GM21529 (cell line): ENCODE results near the gene LRRC2.
"Not testable (repeated sequence)": the region's sequence is repeated elsewhere in the genome, so short reads cannot be mapped to it uniquely, and the experiment has no call there.

Experiments used
- ATAC-seq: cut with Tn5 transposase; IDR thresholded peaks from one replicate; pipeline ENCODE4 v1.9.1; 2021; ENCODE audit not compliant: unreplicated experiment

Gene LRRC2

DNA sequence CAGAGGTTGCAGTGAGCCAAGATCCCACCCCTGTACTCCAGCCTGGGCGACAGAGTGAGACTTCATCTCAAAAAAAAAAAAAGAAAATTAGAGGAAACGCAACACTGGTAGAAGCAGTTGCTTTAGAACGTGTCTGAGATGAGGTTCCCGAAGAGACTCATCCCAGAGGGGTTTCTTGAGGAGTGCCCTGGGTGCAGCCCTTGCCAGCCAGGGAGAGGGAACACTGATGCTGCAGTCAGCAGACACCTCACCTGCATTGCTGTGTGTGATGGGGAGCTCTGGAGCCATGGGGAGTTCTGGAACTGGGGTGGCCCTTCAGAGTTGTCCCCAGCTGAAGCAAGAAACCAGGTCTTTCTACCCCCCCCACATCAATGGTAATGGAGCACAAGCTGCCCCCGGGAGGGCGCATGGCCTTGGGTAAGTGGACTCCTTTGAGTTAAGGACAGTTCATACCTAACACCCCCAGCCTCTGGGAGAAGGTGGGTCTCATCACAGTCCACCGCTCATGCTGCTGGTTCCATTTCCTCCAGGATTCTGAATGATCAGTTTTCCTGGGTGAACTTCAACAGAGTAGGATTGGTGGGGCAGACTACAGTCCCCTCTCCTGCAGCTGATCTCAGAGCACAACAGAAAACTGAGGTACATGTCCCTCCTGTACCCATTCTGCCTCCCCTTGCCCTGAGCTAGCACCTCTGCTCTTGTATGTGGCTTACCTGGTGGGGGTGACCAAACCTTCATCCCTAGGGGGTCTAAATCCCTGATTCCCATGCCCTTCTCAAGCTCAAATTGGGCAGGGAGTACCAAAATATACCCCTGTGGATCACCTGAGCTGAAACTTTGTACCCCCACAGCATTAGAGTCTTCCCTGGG is 18.7 kb upstream of the LRRC2 start:
- no peak for ATAC-seq

DNA sequence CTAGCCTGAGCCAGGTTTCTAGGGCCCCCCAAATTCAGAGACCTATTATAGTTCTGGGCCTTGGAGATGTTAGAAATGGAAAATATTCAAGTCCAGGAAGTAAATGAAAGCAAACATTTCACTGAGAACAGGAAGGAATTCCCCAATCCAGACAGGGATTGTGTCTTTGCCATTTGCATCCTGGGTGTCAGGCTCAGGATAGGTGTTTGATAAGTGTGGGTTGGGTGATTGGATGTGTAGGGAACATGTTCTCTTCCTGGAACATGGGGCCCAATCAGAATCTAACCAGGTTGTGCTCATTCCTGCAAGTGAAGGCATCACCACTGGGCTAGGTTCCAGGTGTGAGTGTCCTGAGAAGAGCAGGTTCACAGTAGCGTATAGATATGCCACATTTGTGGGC is 14.6 kb upstream of the LRRC2 start:
- no peak for ATAC-seq

DNA sequence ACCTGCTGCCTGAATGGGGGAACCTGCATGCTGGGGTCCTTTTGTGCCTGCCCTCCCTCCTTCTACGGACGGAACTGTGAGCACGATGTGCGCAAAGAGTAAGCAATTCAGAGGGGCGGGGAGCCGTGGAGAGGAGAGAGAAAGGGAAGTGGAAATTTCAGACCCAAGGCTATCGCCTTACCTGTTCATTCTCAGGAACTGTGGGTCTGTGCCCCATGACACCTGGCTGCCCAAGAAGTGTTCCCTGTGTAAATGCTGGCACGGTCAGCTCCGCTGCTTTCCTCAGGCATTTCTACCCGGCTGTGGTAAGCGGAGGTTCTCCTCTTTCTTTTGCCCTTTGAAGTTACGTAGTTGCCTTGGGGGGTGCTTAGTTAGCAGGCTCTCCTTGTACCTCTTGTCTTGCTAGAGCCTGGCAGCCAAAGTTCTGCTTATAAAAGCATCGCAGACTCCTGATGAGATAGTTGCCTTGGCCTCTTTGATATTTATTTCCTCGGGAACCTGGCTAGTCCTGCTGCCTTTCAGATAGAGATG is 13.7 kb upstream of the LRRC2 start:
- no peak for ATAC-seq

DNA sequence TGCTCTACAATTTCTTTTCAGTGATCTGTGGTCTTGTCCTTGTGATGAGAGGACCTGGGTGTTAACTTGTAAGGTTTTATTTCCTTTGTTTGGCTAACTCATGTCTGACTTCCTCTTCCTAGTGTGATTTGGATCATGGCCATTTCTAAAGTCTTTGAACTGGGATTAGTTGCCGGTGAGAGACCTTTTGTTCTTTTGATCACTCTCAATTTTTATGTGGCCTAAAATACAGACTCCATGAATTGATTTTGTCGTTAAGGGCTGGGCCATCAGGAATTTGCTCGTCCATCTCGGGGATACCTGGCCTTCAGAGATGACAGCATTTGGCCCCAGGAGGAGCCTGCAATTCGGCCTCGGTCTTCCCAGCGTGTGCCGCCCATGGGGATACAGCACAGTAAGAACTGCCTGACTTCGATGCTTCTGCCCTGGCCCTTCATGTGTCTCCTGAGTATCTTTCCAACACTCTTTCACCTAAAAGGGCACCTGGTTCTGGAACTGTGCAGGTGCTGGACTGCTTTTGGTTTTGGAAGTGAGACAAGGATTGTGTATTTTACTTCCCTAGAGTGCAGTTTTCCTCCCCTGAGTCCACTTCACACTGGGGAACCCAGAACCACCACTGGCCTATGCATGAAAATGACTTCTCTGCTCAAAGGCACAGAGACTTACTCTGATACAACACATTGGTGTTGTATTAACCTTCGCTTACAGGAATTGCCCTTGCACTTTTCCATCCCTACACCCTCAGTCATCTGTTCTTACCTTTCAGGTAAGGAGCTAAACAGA is 13.1 kb upstream of the LRRC2 start:
- no peak for ATAC-seq

DNA sequence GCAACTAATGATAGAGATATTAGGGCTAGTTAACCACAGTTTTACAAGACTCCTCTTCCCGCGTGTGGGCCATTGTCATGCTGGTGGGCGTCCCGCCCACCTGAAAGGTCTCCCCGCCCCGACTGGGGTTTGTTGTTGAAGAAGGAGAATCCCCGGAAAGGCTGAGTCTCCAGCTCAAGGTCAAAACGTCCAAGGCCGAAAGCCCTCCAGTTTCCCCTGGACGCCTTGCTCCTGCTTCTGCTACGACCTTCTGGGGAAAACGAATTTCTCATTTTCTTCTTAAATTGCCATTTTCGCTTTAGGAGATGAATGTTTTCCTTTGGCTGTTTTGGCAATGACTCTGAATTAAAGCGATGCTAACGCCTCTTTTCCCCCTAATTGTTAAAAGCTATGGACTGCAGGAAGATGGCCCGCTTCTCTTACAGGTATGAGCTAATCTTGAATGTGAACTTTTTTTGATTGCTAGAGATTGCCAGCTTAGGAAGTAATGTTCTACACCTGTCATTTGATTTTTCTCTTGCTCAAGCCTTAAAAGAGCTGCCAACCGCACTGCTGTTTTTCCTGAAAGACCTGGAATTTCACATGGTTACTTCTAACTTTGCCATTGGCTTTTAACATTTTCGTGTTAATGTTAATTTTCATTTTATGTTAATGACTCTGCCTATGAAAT is 11.6 kb upstream of the LRRC2 start:
- ATAC-seq: not testable (repeated sequence)

DNA sequence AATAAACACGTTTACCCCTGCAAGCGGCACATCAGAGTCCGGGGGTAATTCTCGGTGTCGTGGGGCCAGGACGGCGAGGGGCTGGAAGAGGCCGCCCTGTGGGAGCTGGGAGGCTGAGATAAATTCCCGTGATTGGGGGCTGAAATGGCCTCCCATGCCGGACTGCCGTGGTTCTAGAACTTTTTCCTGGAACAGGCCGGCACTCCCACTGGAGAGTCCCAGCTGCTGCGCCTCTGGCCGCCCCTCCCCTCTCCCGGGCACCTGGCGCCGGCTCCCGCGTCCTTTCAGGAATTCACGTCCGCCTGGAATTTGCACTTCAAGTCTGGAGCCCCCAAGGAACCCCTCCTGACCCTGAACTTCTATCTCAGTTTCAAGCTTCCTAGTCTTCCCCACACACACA is 10.8 kb upstream of the LRRC2 start:
- ATAC-seq: no peak

DNA sequence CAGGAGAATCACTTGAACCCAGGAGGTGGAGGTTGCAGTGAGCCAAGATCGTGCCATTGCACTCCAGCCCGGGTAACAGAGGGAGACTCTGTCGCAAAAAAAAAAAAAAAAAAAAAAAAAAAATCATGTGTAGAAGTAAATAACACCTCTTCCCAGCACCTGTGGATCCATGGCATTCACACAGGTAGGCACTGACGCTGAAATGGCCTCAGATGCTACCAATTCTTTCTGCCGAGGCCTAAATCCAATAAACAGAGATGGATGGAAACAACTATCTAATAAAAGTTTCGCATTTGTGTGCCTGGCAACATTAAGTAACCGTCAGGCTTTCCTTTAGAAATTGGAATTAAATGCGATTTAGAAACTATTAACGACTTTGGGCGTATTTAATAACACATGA is 10.3 kb upstream of the LRRC2 start:
- no peak for ATAC-seq

DNA sequence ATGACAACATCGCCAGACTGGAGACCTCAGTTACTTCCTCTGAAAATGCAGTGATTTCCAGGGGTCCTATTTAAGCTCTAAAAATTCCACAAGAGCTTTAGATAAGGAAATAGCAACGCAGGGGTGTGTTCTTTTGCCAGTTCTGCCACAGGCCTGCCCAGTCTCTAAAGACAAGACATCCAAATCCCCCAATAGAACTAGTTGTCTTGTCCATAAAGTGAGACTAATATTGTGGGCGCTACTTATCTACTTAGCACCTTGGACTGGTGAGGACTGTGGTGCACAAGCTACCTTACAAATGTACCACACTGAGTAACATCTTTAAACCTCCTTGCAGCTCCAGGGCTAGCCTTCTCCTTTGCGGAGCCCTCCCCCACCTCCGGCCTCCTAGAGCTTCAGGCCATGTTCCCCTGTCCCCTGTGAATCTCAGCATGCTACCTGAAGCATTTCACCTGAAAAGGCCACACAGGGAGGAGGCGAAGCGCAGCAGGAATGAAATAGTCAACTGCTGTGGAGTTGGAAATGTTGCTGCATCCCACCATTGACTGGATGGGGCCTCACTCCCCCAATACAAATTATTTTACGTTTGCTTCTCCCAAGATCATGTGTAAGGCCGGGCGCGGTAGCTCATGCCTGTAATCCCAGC is 9.6 kb upstream of the LRRC2 start:
- no peak for ATAC-seq

DNA sequence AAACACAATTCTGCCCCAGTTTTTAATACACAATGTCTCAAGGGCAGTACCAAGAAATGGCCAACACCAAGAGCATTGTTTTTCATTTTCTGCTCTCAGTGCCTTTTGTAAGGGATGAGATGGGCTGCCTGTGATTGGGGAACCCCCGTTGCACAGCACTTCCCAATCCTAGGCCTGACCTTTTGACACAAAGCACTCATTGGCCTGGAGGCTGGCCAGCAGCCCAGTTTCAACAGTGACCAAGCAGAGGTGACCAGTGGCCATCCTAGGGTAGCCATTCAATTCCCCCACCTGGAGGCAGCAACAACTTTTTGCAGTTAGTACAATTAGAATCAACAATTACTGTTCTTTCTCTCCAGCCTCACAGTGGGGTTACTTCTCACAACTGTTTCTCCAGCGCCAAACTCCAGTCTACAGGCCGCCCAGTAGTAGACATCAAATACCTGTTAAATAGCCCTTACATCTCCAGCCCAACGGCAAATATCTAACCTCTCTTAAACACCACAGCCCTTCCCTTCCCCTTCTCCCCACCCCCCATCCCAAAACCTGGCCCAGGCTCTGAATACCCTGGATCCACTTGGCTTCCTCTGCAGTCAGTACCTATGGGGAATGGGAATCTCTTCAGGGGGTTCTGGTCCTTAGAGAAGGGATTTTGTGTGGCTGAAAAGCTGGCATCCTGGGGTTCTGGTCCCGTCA is 8.9 kb upstream of the LRRC2 start:
- no peak for ATAC-seq

DNA sequence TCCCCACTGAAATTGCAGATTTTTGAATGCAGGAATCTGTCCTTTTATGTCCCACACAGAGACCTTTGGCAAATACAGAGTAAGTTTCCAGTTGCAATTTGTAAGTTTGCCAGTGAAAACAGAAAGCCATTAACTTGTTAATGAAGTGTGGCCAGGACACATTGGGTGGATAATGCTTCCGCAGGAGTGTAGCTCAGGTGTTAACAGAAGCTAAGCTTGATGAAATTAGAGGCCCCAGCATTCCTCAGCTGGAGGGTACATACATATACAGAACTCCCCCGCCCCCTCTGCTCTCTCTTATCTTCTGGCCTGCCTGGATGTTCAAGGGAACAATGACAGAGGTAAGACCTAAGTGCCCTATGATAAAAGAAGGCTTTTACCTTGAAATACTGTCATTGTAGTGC is 8.1 kb upstream of the LRRC2 start:
- no peak for ATAC-seq

DNA sequence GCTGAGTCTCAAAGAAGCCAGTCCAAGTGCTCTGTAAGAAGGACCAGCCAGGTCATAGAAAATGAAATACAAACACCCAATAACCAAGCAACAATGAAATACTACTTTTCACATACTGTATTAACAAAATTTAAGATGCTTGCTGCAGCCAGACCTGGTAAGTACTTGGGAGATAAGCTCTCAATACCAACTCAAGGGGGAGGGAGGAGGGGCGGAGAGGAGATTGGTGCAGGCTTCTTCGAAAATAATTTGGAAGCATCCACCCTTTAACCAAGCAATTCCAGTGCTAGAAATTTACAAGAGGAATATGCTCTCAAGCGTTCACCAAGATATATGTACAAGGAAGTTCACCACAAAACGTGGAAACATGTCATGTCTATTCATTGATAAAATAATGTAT is 7.6 kb upstream of the LRRC2 start:
- no peak for ATAC-seq

DNA sequence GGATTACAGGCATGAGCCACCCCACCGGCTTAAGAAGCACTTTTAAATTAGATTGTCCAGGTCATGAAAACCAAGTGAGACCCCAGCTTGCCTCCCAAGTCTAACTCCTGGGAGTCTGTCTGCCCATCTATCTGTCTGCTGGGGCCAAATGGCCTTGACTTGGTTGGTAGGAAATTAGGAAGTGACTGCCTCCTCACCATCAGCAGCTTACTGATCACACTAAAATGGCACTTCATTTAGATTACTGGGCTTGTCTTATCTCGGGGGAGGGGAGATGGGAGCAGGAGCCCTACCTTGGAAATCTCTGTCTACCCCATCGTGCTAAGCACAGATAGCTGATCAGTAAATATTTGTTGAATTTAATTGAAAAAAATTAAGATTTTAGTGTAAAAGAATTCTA is 5.6 kb upstream of the LRRC2 start:
- no peak for ATAC-seq

DNA sequence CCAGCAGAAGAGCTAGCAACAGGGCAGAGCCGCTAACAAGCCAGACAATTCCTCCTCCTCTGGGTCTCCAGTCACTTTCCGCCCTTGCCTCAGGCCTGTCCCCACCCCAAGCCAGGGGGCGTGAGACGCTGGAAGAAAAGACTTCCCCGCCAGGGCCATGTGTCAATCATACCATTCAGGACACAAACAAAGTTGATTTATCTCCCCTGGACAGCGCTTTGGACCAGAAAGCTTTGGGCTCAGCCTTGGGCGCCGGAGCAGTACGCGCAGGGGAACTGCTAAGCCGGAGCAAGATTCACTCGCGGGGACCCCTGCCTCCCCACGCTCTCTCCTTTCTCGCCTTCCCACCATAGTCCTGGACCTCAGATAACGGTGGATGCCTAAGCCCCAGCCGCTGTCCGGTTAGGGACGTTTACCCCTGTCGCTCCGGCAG is 479 bp downstream of the LRRC2 start:
- ATAC-seq: no peak

DNA sequence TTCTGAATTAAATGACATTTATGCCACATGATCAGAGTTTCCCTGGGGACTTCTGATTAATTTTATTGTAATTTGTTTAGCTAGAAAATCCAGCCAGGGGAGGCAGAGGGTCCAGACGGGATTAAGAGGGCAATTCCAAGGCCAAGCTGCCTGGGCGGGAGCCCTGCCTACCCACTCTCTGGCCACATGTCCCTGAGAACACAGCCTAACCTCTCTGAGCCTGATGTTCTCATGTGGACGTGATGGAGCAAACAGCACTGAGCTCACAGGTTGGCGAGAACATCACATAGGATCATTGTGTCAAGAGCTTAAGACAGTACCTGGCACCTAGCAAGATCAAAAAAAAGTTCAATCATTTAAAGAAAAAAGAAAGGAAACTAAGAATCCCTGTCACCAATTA is 1.0 kb downstream of the LRRC2 start:
- ATAC-seq: no peak

DNA sequence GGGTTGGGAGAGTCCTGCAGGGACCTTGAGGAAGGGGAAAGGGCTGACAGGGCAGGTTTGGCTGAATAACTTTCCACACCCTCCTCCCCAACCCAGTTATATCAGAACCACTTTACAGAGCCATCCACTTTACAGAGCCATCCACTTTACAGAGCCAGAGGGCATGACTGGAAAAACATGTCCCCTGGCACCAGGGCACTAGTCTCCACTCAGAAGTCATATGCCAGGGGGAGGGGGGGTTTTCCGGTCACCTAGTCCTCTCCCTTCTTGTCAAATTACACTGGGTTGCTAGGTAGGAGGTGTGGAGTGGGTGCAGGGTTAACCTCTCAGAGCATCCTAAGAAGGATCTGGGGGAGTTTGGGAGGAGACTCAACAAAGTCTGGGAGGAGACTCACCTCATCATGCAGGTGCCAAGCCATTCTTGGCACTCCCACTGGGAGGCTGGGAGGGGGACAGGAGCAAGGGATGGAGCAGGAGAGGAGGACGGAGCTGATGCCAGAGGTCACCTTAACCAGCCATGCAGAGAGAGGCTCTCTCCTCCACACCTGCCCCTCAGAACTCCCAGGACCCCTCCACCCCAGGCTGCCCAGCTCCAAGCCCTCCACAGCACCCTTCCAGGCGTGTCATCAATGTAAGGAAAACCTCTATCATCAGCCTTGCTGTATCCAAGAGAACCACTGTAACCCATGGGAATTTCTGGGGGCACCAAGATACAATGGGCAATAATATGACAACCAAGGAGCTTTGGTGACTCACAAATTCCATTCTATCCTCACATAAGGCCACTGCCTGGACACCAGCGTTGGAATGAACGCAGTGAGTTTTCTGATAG is 1.7 kb downstream of the LRRC2 start:
- no peak for ATAC-seq

DNA sequence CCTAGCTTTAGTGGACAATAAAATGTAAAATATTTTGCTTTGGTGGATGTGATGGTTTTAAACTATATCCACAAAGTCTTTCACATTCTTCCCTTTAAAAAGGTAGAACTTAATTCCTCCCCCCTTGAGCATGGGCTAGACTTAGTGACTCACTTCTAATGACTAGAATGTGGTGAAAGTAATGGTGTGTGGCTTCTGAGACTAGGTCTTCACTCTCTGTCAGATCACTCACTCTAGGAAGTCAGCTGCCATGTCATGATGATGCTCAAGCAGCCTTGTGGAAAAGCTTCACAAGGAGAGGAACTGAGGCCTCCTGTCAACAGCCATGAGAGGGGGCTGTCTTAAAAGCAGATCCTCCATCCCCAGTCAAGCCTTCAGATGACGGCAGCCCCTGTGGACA is 4.2 kb downstream of the LRRC2 start:
- no peak for ATAC-seq

DNA sequence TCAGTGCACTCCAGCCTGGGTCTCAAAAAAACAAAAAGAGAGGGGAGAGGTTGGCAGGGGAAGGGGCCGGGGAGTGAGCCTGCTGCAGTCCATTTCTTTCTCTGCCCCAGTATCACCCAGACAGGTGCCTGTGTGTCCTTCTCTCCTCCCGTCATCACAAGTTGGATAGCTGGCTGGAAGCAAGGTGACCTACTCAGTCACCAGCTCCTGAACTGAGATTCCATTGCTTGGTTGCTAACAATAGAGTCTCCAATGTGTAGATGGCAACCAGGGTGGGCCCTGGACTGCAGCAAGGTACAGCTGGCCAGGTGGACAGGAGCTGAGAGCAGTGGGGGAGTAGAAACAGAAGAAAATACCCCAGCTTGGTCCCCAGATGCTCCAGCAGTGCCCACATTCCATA is 4.6 kb downstream of the LRRC2 start:
- ATAC-seq: no peak

DNA sequence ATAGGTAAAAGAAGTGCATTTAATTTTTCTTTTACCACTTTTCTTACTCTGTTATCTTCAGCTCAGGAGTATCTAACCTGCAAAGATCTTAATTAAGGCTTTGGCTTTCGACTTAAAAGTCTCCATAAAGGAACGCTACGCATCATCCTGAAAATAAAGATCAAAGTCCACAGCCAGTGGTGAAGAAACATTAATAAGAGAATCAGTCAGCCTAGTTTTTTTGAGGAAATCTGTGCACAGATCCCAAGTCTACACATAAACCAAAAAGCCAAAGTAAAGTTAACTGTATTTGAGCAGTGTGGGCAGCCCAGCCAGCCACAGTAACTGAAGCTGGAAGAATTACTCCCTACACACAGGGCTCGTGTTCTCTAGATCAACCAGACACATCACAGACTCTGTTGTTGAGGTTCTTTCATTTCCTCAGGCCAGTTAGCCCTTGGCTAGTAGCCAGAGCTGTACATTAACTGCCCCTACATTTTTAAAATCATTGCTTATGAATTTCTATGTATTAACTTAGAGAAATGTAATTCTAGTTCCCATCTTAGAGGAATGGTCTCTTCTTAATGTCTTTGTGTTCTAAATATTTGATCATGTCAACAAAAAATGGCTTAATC is 6.9 kb downstream of the LRRC2 start:
- ATAC-seq: no peak
